NCI-H345 (cell line): Measurements from ENCODE around the gene KIAA1586.
"Not testable (repeated sequence)": the region's sequence is repeated elsewhere in the genome, so short reads cannot be mapped to it uniquely, and the experiment has no call there.

Experiments used
- DNase-seq: peaks from one replicate; lab custom pipeline; 2025; lab: John Stamatoyannopoulos, UW

The KIAA1586 gene

GRCh38 chr6:57046332-57047256 is at the start of gene KIAA1586:
Gene KIAA1586, plus strand, starts transcription at chr6:57046693. Its CDS starts 63 bp downstream, at chr6:57046756.
- peak; percentile 93 for DNase-seq

GRCh38 chr6:56999049-56999448 is 47.4 kb upstream of the KIAA1586 start:
- DNase-seq: no peak

- DNase-seq: not testable (repeated sequence)
These were observed 46.7 kb upstream of the KIAA1586 start for GRCh38 chr6:56999748-57000147.

GRCh38 chr6:57002197-57002596 is 44.3 kb upstream of the KIAA1586 start:
- DNase-seq: no peak

- no peak for DNase-seq
These were observed 42.2 kb upstream of the KIAA1586 start for GRCh38 chr6:57004292-57004691.

GRCh38 chr6:57006101-57006500 is 40.4 kb upstream of the KIAA1586 start:
- DNase-seq: no peak

- not testable (repeated sequence) for DNase-seq
These were observed 38.4 kb upstream of the KIAA1586 start for GRCh38 chr6:57008069-57008468.

GRCh38 chr6:57013521-57013926 is 33.0 kb upstream of the KIAA1586 start:
- no peak for DNase-seq

GRCh38 chr6:57017069-57017468 is 29.4 kb upstream of the KIAA1586 start:
- no peak for DNase-seq

GRCh38 chr6:57017841-57018240 is 28.7 kb upstream of the KIAA1586 start:
- no peak for DNase-seq

GRCh38 chr6:57019434-57019833 is 27.1 kb upstream of the KIAA1586 start:
- no peak for DNase-seq

GRCh38 chr6:57021086-57021720 is 25.3 kb upstream of the KIAA1586 start:
- peak; percentile 49 for DNase-seq

- DNase-seq: no peak
These were observed 22.2 kb upstream of the KIAA1586 start for GRCh38 chr6:57024321-57024720.

- no peak for DNase-seq
These were observed 21.7 kb upstream of the KIAA1586 start for GRCh38 chr6:57024775-57025174.

- DNase-seq: no peak
These were observed 20.5 kb upstream of the KIAA1586 start for GRCh38 chr6:57026001-57026400.

- no peak for DNase-seq
These were observed 19.2 kb upstream of the KIAA1586 start for GRCh38 chr6:57027301-57027700.

- no peak for DNase-seq
These were observed 17.3 kb upstream of the KIAA1586 start for GRCh38 chr6:57029213-57029612.

- DNase-seq: no peak
These were observed 13.3 kb upstream of the KIAA1586 start for GRCh38 chr6:57033228-57033627.

- DNase-seq: no peak
These were observed 10.9 kb upstream of the KIAA1586 start for GRCh38 chr6:57035549-57035948.

GRCh38 chr6:57038906-57039305 is 7.6 kb upstream of the KIAA1586 start:
- no peak for DNase-seq

- DNase-seq: peak; percentile 2
These were observed 6.5 kb upstream of the KIAA1586 start for GRCh38 chr6:57040011-57040410.

- DNase-seq: not testable (repeated sequence)
These were observed 2.4 kb upstream of the KIAA1586 start for GRCh38 chr6:57044061-57044460.

- DNase-seq: no peak
These were observed 1.9 kb upstream of the KIAA1586 start for GRCh38 chr6:57044568-57044967.
